Liver (tissue), 9 donors: ENCODE data around the gene CIBAR2. TPM values are rescaled to one million over a fixed set of nuclear protein-coding genes. Genes with fewer than 3 reads are reported as not detected.

Source experiments
- DNase-seq: peaks from one replicate; pipeline ENCODE4 v3.0.0-alpha.2; 2017; ENCODE audit warnings: low spot score
- H3K27ac ChIP-seq, 2 donors: one replicate each; pipeline ENCODE4 v1.7.0; 2013; ENCODE audit warnings: inconsistent platforms in 2 of 2, low read length in 2 of 2, control low read depth in 1 of 2, low read depth in 1 of 2, mild to moderate bottlenecking in 1 of 2
- H3K27me3 ChIP-seq, 4 donors: one replicate each; pipeline versions ENCODE4 v1.6.1 to v1.7.0; 2013; ENCODE audit warnings: low read length in 3 of 4, inconsistent platforms in 1 of 4, mild to moderate bottlenecking in 1 of 4, moderate library complexity in 1 of 4; ENCODE audit not compliant: control insufficient read depth in 4 of 4, insufficient read depth in 4 of 4
- H3K36me3 ChIP-seq, 4 donors: one replicate each; pipeline versions ENCODE4 v1.6.1 to v1.7.0; 2013; ENCODE audit warnings: low read length in 3 of 4, mild to moderate bottlenecking in 3 of 4, low read depth in 1 of 4, moderate library complexity in 1 of 4; ENCODE audit not compliant: control insufficient read depth in 4 of 4, insufficient read depth in 3 of 4
- H3K4me1 ChIP-seq, 4 donors: one replicate each; pipeline versions ENCODE4 v1.6.1 to v1.7.0; 2013; ENCODE audit warnings: low read length in 3 of 4, mild to moderate bottlenecking in 3 of 4, moderate library complexity in 1 of 4; ENCODE audit not compliant: control insufficient read depth in 4 of 4, insufficient read depth in 4 of 4
- H3K4me3 ChIP-seq, 3 donors: one replicate each; pipeline versions ENCODE4 v1.6.1 to v1.7.0; 2013; ENCODE audit warnings: low read length in 3 of 3, control low read depth in 1 of 3, low read depth in 1 of 3, mild to moderate bottlenecking in 1 of 3
- H3K9ac ChIP-seq, 2 donors: one replicate each; pipeline ENCODE4 v1.7.0; 2013; ENCODE audit warnings: low read length in 2 of 2, mild to moderate bottlenecking in 2 of 2, moderate library complexity in 2 of 2, control low read depth in 1 of 2, low read depth in 1 of 2
- H3K9me3 ChIP-seq, 4 donors: one replicate each; pipeline versions ENCODE4 v1.6.1 to v1.7.0; 2013; ENCODE audit warnings: low read length in 3 of 4; ENCODE audit not compliant: control insufficient read depth in 4 of 4
- EGR1 ChIP-seq, 2 donors: IDR thresholded peaks; 2 replicates each; pipeline ENCODE4 v1.6.1; 2016 to 2018; ENCODE audit warnings: antibody characterized with exemption in 2 of 2, low read depth in 2 of 2
- FOXA1 ChIP-seq: IDR thresholded peaks from 2 replicates; pipeline ENCODE4 v1.6.1; 2016; ENCODE audit warnings: antibody characterized with exemption
- GABPA ChIP-seq, 2 donors: IDR thresholded peaks in 1 of 2; conservative IDR thresholded peaks in 1 of 2; 2 replicates each; pipeline ENCODE4 v1.6.1; 2016; ENCODE audit warnings: antibody characterized with exemption in 2 of 2, mild to moderate bottlenecking in 1 of 2, moderate library complexity in 1 of 2
- HNF4A ChIP-seq, 2 donors: conservative IDR thresholded peaks; 2 replicates each; pipeline ENCODE4 v1.6.1; 2016; ENCODE audit warnings: antibody characterized with exemption in 2 of 2, mild to moderate bottlenecking in 2 of 2
- HNF4G ChIP-seq: IDR thresholded peaks from 2 replicates; pipeline ENCODE4 v1.6.1; 2016; ENCODE audit warnings: antibody characterized with exemption
- JUND ChIP-seq, 2 donors: IDR thresholded peaks; 2 replicates each; pipeline ENCODE4 v1.6.1; 2016; ENCODE audit warnings: antibody characterized with exemption in 2 of 2
- NR2F2 ChIP-seq: IDR thresholded peaks from 2 replicates; pipeline ENCODE4 v1.6.1; 2016; ENCODE audit warnings: antibody characterized with exemption
- RAD21 ChIP-seq, 2 donors: IDR thresholded peaks; 2 replicates each; pipeline ENCODE4 v1.6.1; 2016; ENCODE audit warnings: antibody characterized with exemption in 2 of 2, mild to moderate bottlenecking in 2 of 2
- RXRA ChIP-seq, 2 donors: IDR thresholded peaks; 2 replicates each; pipeline ENCODE4 v1.6.1; 2017 to 2018; ENCODE audit warnings: antibody characterized with exemption in 2 of 2, mild to moderate bottlenecking in 1 of 2
- SP1 ChIP-seq: IDR thresholded peaks from 2 replicates; pipeline ENCODE4 v1.6.1; 2018; ENCODE audit warnings: antibody characterized with exemption, mild to moderate bottlenecking
- TAF1 ChIP-seq: conservative IDR thresholded peaks from 2 replicates; pipeline ENCODE4 v1.6.1; 2016; ENCODE audit warnings: antibody characterized with exemption, mild to moderate bottlenecking
- YY1 ChIP-seq: IDR thresholded peaks from 2 replicates; pipeline ENCODE4 v1.6.1; 2016; ENCODE audit warnings: antibody characterized with exemption, mild to moderate bottlenecking
- WGBS: extraction: QIAGEN DNeasy Blood & Tissue Kit; methylation state at CpG from one replicate; pipeline ENCODE4 v1.1.7; 2013; 5-methylcytosine and 5-hydroxymethylcytosine counted together
- polyA plus RNA-seq, 2 donors: library from polyadenylated mRNA; stranded (reverse) in 1 of 2; unstranded in 1 of 2; fragments of 200-250 nt in 1 of 2; fragments of >200 nt in 1 of 2; fragmentation: Nextera tagmentation in 1 of 2; extraction: Ambion mirVana in 1 of 2; gene quantifications; one replicate each; pipeline versions ENCODE4 v1.2.1 to v1.2.3, GENCODE V29; 2013 to 2015
- total RNA-seq, 2 donors: library from RNA; depleted of rRNA; stranded (reverse); fragments of >200 nt; gene quantifications; one replicate each; pipeline ENCODE4 v1.2.3, GENCODE V29; 2014
- TF ChIP-seq, protein P1 (sequence below): IDR thresholded peaks from 2 replicates; pipeline ENCODE4 v1.6.1; 2016; ENCODE audit warnings: antibody characterized with exemption
- TF ChIP-seq, protein P2 (sequence below): IDR thresholded peaks from 2 replicates; pipeline ENCODE4 v1.6.1; 2016; ENCODE audit warnings: antibody characterized with exemption
- TF ChIP-seq, protein P3 (sequence below): IDR thresholded peaks from 2 replicates; pipeline ENCODE4 v1.6.1; 2016; ENCODE audit warnings: antibody characterized with exemption, mild to moderate bottlenecking
- TF ChIP-seq, protein P4 (sequence below): IDR thresholded peaks from 2 replicates; pipeline ENCODE4 v1.6.1; 2016; ENCODE audit warnings: antibody characterized with exemption
- TF ChIP-seq, protein P5 (sequence below): fragments of 150-350 bp; IDR thresholded peaks from 2 replicates; pipeline ENCODE4 v1.5.1; 2017; ENCODE audit warnings: improper control_type of control experiment, low read depth, low read length; ENCODE audit not compliant: missing input control
- donor health status: healthy.
- donor health status: healthy.
- donor health status: healthy.
- donor health status: healthy.
- donor health status: healthy.

The CIBAR2 gene
- total and polyA plus RNA-seq, 4 donors = not detected

DNA sequence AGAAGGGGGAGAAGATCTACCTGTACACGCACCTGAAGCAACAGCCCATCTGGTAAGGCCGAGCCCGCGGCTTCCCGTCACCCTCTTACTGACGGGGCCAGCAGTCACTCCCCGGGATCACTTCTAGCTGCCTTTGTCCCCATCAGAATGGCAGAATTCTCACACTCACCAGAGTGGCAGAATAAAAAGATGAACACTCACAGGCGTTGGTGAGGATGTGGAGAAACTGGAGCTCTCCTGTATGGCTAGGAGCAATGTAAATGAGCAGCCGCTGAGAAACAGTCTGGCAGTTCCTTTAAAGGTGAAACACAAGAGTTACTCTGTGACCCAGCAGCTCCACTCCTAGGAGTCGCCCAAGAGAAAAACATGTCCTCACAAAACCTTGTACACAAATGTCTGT, 33.3 kb downstream of the CIBAR2 start:
- Histone ChIP-seq H3K27ac (no peak overlapping the region), H3K4me1 (no peaks in the 10 kb centered on the region), H3K27me3 (no peaks in the 10 kb centered on the region), H3K4me3 (no peak overlapping the region), H3K36me3 (peaks cover 0 to 16% (median 6%) of the 10 kb centered on the region in 4 donors), H3K9ac (no peak overlapping the region), H3K9me3 (no peaks in the 10 kb centered on the region)
- TF ChIP-seq, protein P1, sequence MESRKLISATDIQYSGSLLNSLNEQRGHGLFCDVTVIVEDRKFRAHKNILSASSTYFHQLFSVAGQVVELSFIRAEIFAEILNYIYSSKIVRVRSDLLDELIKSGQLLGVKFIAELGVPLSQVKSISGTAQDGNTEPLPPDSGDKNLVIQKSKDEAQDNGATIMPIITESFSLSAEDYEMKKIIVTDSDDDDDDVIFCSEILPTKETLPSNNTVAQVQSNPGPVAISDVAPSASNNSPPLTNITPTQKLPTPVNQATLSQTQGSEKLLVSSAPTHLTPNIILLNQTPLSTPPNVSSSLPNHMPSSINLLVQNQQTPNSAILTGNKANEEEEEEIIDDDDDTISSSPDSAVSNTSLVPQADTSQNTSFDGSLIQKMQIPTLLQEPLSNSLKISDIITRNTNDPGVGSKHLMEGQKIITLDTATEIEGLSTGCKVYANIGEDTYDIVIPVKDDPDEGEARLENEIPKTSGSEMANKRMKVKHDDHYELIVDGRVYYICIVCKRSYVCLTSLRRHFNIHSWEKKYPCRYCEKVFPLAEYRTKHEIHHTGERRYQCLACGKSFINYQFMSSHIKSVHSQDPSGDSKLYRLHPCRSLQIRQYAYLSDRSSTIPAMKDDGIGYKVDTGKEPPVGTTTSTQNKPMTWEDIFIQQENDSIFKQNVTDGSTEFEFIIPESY = no peak
- TF ChIP-seq GABPA (IDR thresholded peaks at IDR 0.05 in 1 of 2, conservative IDR thresholded peaks at IDR 0.05 in 1 of 2) = no peak
- TF ChIP-seq, protein P2, sequence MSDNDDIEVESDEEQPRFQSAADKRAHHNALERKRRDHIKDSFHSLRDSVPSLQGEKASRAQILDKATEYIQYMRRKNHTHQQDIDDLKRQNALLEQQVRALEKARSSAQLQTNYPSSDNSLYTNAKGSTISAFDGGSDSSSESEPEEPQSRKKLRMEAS = no peak
- TF ChIP-seq RXRA (IDR thresholded peaks at IDR 0.05) = no peak
- TF ChIP-seq SP1 = no peak
- TF ChIP-seq, protein P3, sequence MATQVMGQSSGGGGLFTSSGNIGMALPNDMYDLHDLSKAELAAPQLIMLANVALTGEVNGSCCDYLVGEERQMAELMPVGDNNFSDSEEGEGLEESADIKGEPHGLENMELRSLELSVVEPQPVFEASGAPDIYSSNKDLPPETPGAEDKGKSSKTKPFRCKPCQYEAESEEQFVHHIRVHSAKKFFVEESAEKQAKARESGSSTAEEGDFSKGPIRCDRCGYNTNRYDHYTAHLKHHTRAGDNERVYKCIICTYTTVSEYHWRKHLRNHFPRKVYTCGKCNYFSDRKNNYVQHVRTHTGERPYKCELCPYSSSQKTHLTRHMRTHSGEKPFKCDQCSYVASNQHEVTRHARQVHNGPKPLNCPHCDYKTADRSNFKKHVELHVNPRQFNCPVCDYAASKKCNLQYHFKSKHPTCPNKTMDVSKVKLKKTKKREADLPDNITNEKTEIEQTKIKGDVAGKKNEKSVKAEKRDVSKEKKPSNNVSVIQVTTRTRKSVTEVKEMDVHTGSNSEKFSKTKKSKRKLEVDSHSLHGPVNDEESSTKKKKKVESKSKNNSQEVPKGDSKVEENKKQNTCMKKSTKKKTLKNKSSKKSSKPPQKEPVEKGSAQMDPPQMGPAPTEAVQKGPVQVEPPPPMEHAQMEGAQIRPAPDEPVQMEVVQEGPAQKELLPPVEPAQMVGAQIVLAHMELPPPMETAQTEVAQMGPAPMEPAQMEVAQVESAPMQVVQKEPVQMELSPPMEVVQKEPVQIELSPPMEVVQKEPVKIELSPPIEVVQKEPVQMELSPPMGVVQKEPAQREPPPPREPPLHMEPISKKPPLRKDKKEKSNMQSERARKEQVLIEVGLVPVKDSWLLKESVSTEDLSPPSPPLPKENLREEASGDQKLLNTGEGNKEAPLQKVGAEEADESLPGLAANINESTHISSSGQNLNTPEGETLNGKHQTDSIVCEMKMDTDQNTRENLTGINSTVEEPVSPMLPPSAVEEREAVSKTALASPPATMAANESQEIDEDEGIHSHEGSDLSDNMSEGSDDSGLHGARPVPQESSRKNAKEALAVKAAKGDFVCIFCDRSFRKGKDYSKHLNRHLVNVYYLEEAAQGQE = no peak
- TF ChIP-seq JUND (IDR thresholded peaks at IDR 0.05) = no peak
- TF ChIP-seq NR2F2 = no peak
- no peak for TF ChIP-seq YY1
- no peak for TF ChIP-seq EGR1 (IDR thresholded peaks at IDR 0.05; ENCODE audit: low read depth in 2 of 2)
- no peak for DNase-seq
- WGBS = 98% methylated on average over 10 of the region's 10 CpGs

DNA sequence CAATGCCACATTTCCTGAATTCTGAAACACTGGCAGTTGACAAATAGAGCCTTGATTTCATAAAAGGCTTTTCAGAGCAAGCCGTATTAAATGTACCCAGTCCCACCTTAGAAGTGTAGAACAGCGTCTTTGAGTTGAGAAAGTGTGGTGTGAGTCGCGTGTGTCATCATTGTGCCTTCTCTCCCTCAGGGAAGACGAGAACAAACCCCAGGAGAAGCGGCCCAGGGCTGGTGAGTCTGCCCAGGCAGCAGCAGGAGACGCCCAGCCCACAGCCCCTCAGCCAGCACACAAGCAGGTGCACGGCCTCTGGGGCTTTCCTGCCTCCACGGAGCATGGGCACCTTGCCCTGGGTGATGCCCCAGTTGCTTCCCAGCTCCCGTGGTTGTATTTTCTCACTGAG, 34.0 kb downstream of the CIBAR2 start:
- no peak for DNase-seq
- TF ChIP-seq, protein P4, sequence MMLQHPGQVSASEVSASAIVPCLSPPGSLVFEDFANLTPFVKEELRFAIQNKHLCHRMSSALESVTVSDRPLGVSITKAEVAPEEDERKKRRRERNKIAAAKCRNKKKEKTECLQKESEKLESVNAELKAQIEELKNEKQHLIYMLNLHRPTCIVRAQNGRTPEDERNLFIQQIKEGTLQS = no peak
- TF ChIP-seq HNF4G (no peak), FOXA1 (no peak), RXRA (IDR thresholded peaks at IDR 0.05) (no peak), YY1 (no peak), RAD21 (IDR thresholded peaks at IDR 0.05) (no peak), JUND (IDR thresholded peaks at IDR 0.05) (no peak), EGR1 (IDR thresholded peaks at IDR 0.05; ENCODE audit: low read depth in 2 of 2) (no peak), TAF1 (no peak), HNF4A (conservative IDR thresholded peaks at IDR 0.05) (no peak), NR2F2 (no peak)
- TF ChIP-seq, protein P5, sequence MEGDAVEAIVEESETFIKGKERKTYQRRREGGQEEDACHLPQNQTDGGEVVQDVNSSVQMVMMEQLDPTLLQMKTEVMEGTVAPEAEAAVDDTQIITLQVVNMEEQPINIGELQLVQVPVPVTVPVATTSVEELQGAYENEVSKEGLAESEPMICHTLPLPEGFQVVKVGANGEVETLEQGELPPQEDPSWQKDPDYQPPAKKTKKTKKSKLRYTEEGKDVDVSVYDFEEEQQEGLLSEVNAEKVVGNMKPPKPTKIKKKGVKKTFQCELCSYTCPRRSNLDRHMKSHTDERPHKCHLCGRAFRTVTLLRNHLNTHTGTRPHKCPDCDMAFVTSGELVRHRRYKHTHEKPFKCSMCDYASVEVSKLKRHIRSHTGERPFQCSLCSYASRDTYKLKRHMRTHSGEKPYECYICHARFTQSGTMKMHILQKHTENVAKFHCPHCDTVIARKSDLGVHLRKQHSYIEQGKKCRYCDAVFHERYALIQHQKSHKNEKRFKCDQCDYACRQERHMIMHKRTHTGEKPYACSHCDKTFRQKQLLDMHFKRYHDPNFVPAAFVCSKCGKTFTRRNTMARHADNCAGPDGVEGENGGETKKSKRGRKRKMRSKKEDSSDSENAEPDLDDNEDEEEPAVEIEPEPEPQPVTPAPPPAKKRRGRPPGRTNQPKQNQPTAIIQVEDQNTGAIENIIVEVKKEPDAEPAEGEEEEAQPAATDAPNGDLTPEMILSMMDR = no peak
- TF ChIP-seq, protein P3 = no peak
- TF ChIP-seq, protein P2 = no peak
- Histone ChIP-seq H3K27me3 (no peaks in the 10 kb centered on the region), H3K4me3 (no peak overlapping the region), H3K9ac (no peak overlapping the region), H3K9me3 (no peaks in the 10 kb centered on the region), H3K36me3 (peaks cover 0 to 16% (median 6%) of the 10 kb centered on the region in 4 donors), H3K27ac (no peak overlapping the region), H3K4me1 (no peaks in the 10 kb centered on the region)
- WGBS = 93% methylated on average over 10 of the region's 10 CpGs
